Ovary (tissue), 3 donors: ENCODE data around the gene ZNF592.

ENCODE experiments used
- CTCF ChIP-seq, 3 donors: fragments of 450-650 bp in 2 of 3; fragments of 200-600 bp in 1 of 3; IDR thresholded peaks; one replicate each; pipeline versions ENCODE4 v1.5.1 to v1.8.0; 2016 to 2022; ENCODE audit warnings: antibody characterized with exemption in 3 of 3, mild to moderate bottlenecking in 1 of 3
- EP300 ChIP-seq: sonication (generic); formaldehyde crosslinking; IDR thresholded peaks from one replicate; pipeline ENCODE4 v1.6.1; 2017; ENCODE audit warnings: antibody characterized with exemption
- donor health status: DM: no; HTN: no; CAD: no.

DNA sequence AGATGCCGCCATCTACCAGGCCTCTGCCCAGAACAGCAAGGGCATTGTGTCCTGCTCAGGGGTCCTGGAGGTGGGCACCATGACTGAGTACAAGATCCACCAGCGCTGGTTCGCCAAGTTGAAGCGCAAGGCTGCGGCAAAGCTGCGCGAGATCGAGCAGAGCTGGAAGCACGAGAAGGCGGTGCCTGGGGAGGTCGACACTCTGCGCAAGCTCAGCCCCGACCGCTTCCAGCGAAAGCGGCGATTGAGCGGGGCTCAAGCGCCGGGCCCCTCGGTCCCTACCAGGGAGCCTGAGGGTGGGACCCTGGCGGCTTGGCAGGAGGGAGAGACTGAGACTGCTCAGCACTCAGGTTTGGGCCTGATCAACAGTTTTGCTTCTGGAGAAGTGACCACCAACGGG lies 91.3 kb downstream of the ZNF592 start:
- no peak for TF ChIP-seq CTCF (IDR thresholded peaks at IDR 0.05)
- TF ChIP-seq EP300 = no peak
